ENCODE data around the gene SLC43A1.

DNA sequence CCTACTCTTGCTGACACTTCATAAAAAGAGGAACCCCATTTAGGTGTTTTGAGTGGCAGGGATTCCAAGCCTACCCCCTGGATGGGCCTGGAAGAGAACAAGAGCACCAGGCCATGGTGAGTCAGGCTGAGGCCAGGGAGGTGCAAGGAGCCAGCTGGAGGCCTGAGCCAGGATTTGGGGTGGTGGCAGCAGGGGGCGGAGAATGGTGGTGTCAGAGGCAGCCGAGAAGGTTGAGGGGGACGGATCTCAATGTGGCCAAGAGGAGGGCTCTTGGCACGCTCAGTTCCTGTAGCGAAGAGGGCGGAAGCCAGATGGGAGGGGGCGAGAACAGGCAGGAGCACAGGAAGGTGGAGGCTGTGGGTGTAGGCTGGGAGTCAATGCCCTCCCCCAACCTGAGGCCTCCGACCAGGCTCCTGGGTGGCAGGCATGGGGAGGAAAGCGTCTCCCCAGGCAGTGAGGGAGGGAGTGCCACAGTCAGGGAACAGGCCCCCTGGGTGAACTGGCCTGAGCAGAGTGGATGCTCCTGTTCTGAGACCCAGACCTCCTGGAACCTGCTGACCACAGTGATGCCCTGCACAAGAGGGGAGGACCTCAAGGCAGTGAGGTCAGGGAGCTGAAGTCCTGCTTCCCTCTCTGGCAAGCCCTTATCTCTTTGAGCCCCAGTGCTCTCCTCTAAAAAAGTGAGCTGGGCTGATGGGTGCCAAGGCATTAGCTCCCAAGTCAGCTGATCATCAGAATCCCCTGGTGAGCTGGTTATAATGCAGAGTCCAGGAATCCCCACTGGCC is 41.3 kb downstream of the SLC43A1 start:
- TF ChIP-seq GABPA (IDR thresholded peaks at IDR 0.05 in 1 of 2, conservative IDR thresholded peaks at IDR 0.05 in 1 of 2) (no peak), CTCF (IDR thresholded peaks at IDR 0.05; ENCODE audit: low read depth, low read length, missing input control) (no peak), MAX (IDR thresholded peaks at IDR 0.05) (no peak), SP1 (IDR thresholded peaks at IDR 0.05) (no peak), TAF1 (conservative IDR thresholded peaks at IDR 0.05) (no peak), RAD21 (IDR thresholded peaks at IDR 0.05) (no peak), FOXA1 (IDR thresholded peaks at IDR 0.05) (no peak), YY1 (IDR thresholded peaks at IDR 0.05) (no peak), JUND (IDR thresholded peaks at IDR 0.05) (no peak), HNF4A (conservative IDR thresholded peaks at IDR 0.05) (no peak), REST (IDR thresholded peaks at IDR 0.05) (no peak), NR2F2 (IDR thresholded peaks at IDR 0.05) (no peak)
- TF ChIP-seq, protein P1, sequence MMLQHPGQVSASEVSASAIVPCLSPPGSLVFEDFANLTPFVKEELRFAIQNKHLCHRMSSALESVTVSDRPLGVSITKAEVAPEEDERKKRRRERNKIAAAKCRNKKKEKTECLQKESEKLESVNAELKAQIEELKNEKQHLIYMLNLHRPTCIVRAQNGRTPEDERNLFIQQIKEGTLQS (IDR thresholded peaks at IDR 0.05) = no peak
- TF ChIP-seq, protein P2, sequence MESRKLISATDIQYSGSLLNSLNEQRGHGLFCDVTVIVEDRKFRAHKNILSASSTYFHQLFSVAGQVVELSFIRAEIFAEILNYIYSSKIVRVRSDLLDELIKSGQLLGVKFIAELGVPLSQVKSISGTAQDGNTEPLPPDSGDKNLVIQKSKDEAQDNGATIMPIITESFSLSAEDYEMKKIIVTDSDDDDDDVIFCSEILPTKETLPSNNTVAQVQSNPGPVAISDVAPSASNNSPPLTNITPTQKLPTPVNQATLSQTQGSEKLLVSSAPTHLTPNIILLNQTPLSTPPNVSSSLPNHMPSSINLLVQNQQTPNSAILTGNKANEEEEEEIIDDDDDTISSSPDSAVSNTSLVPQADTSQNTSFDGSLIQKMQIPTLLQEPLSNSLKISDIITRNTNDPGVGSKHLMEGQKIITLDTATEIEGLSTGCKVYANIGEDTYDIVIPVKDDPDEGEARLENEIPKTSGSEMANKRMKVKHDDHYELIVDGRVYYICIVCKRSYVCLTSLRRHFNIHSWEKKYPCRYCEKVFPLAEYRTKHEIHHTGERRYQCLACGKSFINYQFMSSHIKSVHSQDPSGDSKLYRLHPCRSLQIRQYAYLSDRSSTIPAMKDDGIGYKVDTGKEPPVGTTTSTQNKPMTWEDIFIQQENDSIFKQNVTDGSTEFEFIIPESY (IDR thresholded peaks at IDR 0.05) = no peak

Measured in liver (tissue), 3 donors.